IPS-20b (cell line): ENCODE results near the gene LAMB1.

Experiments
- H3K27ac ChIP-seq: one replicate; pipeline ENCODE4 v1.5.1; 2013; ENCODE audit warnings: low read length
- H3K27me3 ChIP-seq: 2 replicates; pipeline ENCODE4 v1.6.1; 2013; ENCODE audit warnings: mild to moderate bottlenecking, low read length, inconsistent platforms; ENCODE audit not compliant: insufficient read depth
- H3K36me3 ChIP-seq: 2 replicates; pipeline ENCODE4 v1.6.1; 2013; ENCODE audit warnings: low read depth, mild to moderate bottlenecking, inconsistent platforms, low read length, moderate library complexity; ENCODE audit not compliant: insufficient read depth
- H3K4me1 ChIP-seq: 2 replicates; pipeline ENCODE4 v1.6.1; 2013; ENCODE audit warnings: mild to moderate bottlenecking, control low read depth, inconsistent platforms, low read length, moderate library complexity; ENCODE audit not compliant: insufficient read depth
- H3K4me3 ChIP-seq: 2 replicates; pipeline ENCODE4 v1.5.1; 2013; ENCODE audit warnings: mild to moderate bottlenecking, low read length, inconsistent platforms
- H3K9ac ChIP-seq: 2 replicates; pipeline ENCODE4 v1.6.1; 2013; ENCODE audit warnings: low read depth, mild to moderate bottlenecking, inconsistent platforms, low read length, moderate library complexity
- H3K9me3 ChIP-seq: 2 replicates; pipeline ENCODE4 v1.6.1; 2013; ENCODE audit warnings: mild to moderate bottlenecking, low read depth, low read length, inconsistent platforms; ENCODE audit not compliant: insufficient read depth

Gene LAMB1

GRCh38 chr7:108004220-108005142, 1.5 kb upstream of the LAMB1 start:
- peaks cover 93% of the 10 kb centered on the region for H3K27me3 ChIP-seq
- H3K9ac ChIP-seq, result no peak overlapping the region
- no peak overlapping the region for H3K27ac ChIP-seq

GRCh38 chr7:108003599-108003935, 606 bp upstream of the LAMB1 start:
- H3K4me1 ChIP-seq, result no peaks in the 10 kb centered on the region
- H3K27ac ChIP-seq, result no peak overlapping the region
- no peaks in the 10 kb centered on the region for H3K9me3 ChIP-seq
- peaks cover 90% of the 10 kb centered on the region for H3K27me3 ChIP-seq
- H3K4me3 ChIP-seq, result peak overlapping the region; percentile 77
- peaks cover 9% of the 10 kb centered on the region; the same call in 1 of the 2 replicates for H3K36me3 ChIP-seq
- no peak overlapping the region for H3K9ac ChIP-seq

More at GRCh38 chr7:108004220-108005142, 1.5 kb upstream of the LAMB1 start:
- Histone ChIP-seq H3K4me1 (no peaks in the 10 kb centered on the region), H3K9me3 (no peaks in the 10 kb centered on the region), H3K36me3 (peaks cover 3% of the 10 kb centered on the region; the same call in 1 of the 2 replicates), H3K4me3 (peak overlapping the region; percentile 77)

DNA sequence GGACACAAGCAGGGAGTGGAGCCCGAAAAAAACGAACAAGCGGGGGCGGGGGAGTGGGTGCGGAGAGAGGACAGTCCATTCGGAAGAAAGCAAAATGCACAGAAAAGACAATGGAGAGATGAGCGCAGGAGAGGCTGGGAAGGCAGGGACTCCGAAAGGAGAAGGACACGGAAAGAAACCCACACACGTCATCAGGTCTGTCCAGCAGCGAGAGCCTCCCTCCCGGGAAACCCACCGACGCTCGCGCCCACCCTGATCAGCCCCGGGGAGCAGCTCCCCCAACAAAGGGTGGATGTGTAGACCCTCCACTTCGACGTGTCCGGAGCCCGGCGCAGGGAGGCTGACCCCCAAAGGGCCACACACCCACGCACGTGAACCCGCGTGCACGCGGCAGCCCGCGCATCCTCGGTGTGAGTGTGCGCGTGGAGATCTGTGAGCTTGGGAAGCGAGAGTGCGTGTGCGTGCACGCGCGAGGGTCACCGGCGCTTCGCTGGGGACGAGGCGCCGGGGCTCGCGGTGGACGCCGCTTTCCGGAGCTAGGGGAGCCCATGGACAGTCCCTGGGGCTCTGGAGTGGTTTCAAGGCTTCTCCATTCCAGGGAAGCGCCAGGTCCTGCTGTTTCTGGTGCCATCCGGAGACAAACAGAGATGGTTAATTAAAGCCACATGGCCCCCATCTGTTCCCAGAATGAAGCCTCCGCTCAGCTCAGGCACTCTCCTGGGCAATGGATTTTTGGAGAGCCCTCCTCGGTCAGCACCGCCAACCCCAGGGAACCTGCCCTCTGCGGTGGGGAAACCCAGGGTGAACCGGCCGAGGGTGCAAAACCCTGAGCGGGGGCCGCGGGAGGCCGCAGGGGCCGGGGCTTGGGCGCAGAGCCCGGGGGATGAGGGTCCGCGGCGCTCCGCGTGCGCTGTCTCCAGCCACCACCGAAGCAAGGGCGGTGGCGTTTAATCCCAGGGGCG, 916 bp downstream of the LAMB1 start:
- peak overlapping the region; percentile 70 for H3K9ac ChIP-seq
- peaks cover 74% of the 10 kb centered on the region for H3K27me3 ChIP-seq
- no peak overlapping the region for H3K27ac ChIP-seq

DNA sequence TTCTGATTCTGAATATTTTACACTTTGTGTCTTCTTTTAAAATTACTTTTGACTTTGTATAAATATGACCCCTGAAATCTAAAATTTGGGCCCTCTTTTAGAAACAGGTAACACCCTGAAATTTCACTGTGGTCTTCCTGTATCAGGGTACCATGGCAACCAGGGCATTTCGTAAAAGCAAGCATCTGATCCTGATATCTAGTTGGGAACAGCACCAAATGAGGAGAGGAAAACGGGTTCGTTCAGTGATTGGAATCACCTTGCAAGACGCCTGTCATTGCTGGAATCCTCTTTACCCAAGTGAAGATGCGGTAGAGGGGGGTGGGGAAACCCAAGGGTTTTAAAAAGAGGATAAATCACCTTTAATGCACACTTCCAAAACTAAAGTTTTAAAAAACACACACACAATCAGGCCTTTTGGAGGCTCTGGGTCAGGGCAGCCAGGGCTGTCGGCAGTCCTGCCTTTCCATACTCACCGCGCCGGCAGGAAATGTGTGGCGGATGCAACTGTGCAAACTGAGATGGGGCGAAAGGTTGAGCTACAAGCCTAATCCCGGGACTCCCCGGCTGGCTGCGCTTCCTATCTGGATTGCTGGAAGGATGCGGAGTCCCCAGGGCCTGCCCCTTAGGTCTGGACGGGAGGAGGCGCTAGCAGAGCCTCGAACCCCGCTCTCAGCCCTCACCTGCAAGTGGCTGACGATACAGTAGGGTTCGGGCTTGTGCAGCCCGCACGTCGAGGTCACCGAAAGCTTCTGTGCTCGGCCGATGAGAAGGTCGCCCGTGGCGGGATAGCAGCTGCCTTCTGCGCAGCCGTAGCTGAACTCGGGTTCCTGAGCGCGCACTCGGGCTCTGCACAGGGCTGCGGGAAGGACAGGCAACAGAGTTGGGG, 1.8 kb downstream of the LAMB1 start:
- Histone ChIP-seq H3K9ac (peak overlapping the region; percentile 70), H3K9me3 (no peaks in the 10 kb centered on the region), H3K4me3 (peak overlapping the region; percentile 77), H3K27me3 (peaks cover 65% of the 10 kb centered on the region), H3K27ac (no peak overlapping the region), H3K36me3 (peaks cover 22% of the 10 kb centered on the region), H3K4me1 (no peaks in the 10 kb centered on the region)

More for the DNA sequence above, 916 bp downstream of the LAMB1 start:
- no peaks in the 10 kb centered on the region for H3K9me3 ChIP-seq
- H3K4me3 ChIP-seq, result peak overlapping the region; percentile 77
- no peaks in the 10 kb centered on the region for H3K4me1 ChIP-seq
- H3K36me3 ChIP-seq, result peaks cover 15% of the 10 kb centered on the region; the same call in 1 of the 2 replicates

GRCh38 chr7:107999779-108000560, 3.0 kb downstream of the LAMB1 start:
- no peak overlapping the region for H3K27ac ChIP-seq

GRCh38 chr7:107998660-107999480, 4.1 kb downstream of the LAMB1 start:
- Histone ChIP-seq H3K9me3 (no peaks in the 10 kb centered on the region), H3K4me3 (no peak overlapping the region), H3K9ac (no peak overlapping the region), H3K27ac (no peak overlapping the region), H3K4me1 (peaks cover 15% of the 10 kb centered on the region; the same call in 1 of the 2 replicates), H3K27me3 (peaks cover 43% of the 10 kb centered on the region), H3K36me3 (peaks cover 33% of the 10 kb centered on the region)

More at GRCh38 chr7:107999779-108000560, 3.0 kb downstream of the LAMB1 start:
- Histone ChIP-seq H3K4me3 (no peak overlapping the region), H3K36me3 (peaks cover 24% of the 10 kb centered on the region), H3K9me3 (no peaks in the 10 kb centered on the region), H3K27me3 (peaks cover 54% of the 10 kb centered on the region), H3K4me1 (peaks cover 9% of the 10 kb centered on the region; the same call in 1 of the 2 replicates), H3K9ac (no peak overlapping the region)

DNA sequence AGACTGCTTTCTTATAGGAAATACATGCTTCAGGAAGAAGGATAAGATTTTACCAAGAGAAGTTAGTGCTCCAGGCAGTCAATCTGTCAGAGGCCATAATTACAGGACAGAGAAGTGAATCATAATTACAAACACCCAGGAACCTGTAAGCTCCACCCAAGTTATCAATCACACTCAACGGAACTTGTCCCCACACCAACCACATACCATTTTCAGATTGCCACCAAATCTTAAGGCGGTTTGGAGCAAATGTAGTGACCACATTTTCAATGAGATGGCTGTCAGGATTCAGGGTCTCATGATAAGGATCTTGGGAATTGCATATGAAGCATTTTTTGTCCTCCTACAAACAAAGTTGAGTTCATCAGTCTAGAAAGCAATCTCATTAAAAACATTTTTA, 4.8 kb downstream of the LAMB1 start:
- H3K9ac ChIP-seq, result no peak overlapping the region
- peaks cover 40% of the 10 kb centered on the region for H3K36me3 ChIP-seq
- peaks cover 15% of the 10 kb centered on the region; the same call in 1 of the 2 replicates for H3K4me1 ChIP-seq
- no peak overlapping the region for H3K4me3 ChIP-seq
- no peak overlapping the region for H3K27ac ChIP-seq
- H3K9me3 ChIP-seq, result no peaks in the 10 kb centered on the region
- peaks cover 36% of the 10 kb centered on the region for H3K27me3 ChIP-seq

GRCh38 chr7:107996072-107996882, 6.7 kb downstream of the LAMB1 start:
- H3K4me3 ChIP-seq, result no peak overlapping the region
- peaks cover 15% of the 10 kb centered on the region; the same call in 1 of the 2 replicates for H3K4me1 ChIP-seq
- H3K27me3 ChIP-seq, result peaks cover 17% of the 10 kb centered on the region; the same call in 1 of the 2 replicates
- no peak overlapping the region for H3K27ac ChIP-seq
- H3K36me3 ChIP-seq, result peaks cover 49% of the 10 kb centered on the region
- H3K9me3 ChIP-seq, result no peaks in the 10 kb centered on the region
- no peak overlapping the region for H3K9ac ChIP-seq
